H54 (cell line): ENCODE data around the gene CCS.
"Not testable (repeated sequence)": the region's sequence is repeated elsewhere in the genome, so short reads cannot be mapped to it uniquely, and the experiment has no call there.

Experiments used
- DNase-seq: peaks from one replicate; pipeline ENCODE4 v3.0.0; 2011; ENCODE audit warnings: low spot score, mixed read lengths; ENCODE audit not compliant: insufficient read length
- FAIRE-seq: peaks from 3 replicates; lab custom pipeline; 2011; peaks lifted over from hg19 to GRCh38; lab: Jason Lieb, UNC
- POLR2A ChIP-seq: IDR thresholded peaks from 2 replicates; pipeline ENCODE4 v1.6.1; 2011; ENCODE audit warnings: low read depth, mild to moderate bottlenecking, low read length

Gene CCS

DNA sequence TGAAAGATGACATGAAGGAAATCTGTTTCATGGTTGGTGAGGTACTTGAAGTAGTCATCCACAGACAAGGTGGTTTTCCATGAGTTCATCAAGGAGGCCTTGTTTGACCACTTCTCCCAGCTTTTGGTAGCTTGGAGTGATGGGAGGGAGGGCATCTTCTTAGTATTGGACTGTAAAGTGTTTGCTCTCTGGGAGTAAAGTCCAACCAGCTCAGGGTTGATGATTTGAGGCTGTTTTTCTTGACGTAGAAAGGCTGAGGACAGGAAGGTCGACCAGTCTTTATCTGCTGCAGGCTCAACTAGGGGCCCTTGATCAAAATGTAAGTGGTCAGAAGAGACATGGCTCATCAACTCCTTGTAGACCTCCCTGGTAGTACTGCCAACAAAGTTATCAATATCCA lies 1.8 kb upstream of the CCS start:
- no peak for DNase-seq
- FAIRE-seq, result no peak
- no peak for TF ChIP-seq POLR2A

DNA sequence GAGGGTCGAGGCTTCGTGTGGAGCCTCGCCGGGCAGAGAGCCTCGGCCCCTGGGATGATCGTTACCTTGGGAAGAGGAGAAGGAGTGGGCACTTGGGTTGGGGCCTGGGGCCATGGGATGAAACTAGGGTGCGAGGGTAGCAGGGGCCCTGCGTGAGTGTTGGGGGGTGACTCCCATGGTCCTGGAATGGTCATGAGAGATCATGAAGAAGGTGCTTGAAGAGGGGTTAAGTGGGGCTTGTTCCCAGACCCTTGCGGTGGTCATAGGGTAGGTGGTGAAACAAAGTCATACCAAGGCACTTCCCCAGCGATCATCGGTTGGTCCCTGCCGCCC lies 284 bp downstream of the CCS start:
- DNase-seq (no peak), FAIRE-seq (no peak)
- TF ChIP-seq POLR2A, result no peak

GRCh38 chr11:66593650-66594049 lies 665 bp downstream of the CCS start:
- no peak for FAIRE-seq
- no peak for TF ChIP-seq POLR2A
- DNase-seq, result no peak

DNA sequence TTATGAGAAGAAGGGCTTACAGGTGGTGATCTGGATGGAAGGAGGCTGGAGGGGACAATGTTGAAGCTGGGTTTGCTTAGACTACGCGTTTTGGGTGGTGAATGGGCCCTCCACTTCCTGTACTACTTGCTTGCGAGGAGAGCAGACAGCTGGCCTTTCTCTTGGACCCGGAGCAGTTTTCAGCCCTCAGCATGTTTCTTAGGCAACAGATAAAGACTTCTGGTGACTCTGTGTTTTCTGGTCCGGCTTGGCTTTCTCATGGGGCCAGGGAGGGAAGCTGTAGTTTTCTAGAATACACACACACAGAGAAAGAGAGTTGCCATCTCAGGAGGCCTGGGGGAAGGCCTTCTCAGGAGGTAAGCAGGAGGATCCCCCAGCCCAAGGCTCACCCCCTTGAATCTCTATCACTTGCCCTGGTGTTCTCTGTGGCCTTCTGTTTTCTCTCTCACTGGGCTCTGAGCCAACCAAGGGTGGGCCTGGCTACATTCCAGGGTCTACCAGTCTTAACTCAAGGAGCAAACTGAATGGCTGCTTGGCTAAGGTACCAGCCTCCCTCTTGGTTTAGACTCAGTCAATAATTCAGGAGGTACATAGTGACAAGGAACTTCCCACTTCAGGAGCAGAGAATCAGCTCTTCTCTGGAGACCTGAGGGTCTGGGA lies 2.4 kb downstream of the CCS start:
- no peak for DNase-seq
- no peak for FAIRE-seq
- TF ChIP-seq POLR2A, result no peak

DNA sequence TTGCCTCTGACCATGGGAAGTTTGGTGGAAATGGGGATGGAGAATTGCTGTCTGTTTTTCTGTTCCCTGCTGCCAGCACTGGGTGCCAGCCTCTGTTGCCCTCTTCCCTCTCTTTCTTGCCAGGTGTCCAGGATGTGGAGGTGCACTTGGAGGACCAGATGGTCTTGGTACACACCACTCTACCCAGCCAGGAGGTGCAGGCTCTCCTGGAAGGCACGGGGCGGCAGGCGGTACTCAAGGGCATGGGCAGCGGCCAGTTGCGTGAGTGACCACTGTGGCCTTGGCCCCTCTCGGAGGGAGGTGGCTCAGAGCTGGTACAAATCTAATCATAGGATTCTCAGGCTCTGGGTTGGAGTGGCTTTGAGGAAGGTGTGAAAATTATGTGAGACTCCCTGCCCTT lies 6.0 kb downstream of the CCS start:
- FAIRE-seq (no peak), DNase-seq (no peak)
- TF ChIP-seq POLR2A, result no peak

DNA sequence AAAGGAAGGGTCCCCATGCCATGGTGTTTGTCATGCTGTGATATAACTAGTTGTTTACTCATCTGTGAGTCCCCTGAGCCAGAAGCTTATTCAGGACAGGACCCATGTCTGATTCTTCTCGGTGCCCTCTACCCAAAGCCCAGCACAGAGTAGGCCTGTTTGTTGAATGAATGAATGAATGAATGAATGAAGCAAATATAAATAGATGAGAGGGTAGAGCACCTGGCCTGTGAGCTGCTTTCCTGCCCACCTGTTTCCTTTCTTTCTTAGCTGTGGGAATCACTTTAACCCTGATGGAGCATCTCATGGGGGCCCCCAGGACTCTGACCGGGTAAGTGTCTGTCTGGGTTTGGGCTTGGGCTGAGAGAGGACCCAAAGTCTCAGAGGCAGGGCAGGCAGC lies 7.2 kb downstream of the CCS start:
- no peak for TF ChIP-seq POLR2A
- DNase-seq, result no peak
- no peak for FAIRE-seq

GRCh38 chr11:66600631-66601233 lies 7.7 kb downstream of the CCS start:
- DNase-seq (no peak), FAIRE-seq (no peak)
- no peak for TF ChIP-seq POLR2A

DNA sequence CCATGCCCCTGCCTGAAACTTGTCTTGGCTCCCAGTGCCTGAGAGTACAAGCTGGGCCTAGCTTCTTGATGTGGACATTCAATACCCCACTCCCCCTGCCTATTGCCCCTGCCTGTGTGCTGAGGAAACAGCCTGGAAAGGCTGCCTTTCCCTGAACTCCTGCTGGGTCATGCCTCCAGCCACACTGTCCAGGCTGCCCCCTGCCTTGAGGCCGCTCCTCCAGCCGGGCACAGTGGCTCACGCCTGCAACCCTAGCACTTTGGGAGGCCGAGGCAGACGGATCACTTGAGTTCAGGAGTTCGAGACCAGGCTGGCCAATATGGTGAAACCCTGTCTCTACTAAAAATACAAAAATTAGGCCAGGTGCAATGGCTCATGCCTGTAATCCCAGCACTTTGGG lies 10.1 kb downstream of the CCS start:
- FAIRE-seq (no peak), DNase-seq (no peak)
- TF ChIP-seq POLR2A, result no peak

- no peak for TF ChIP-seq POLR2A
- FAIRE-seq (no peak), DNase-seq (no peak)
Measured at GRCh38 chr11:66604155-66604554, 11.2 kb downstream of the CCS start.

GRCh38 chr11:66606608-66607007 lies 13.6 kb downstream of the CCS start:
- not testable (repeated sequence) for FAIRE-seq, DNase-seq

- no peak for TF ChIP-seq POLR2A
- DNase-seq, result peak; percentile 45
- no peak for FAIRE-seq
Measured at GRCh38 chr11:66607126-66607834, 14.3 kb downstream of the CCS start.

DNA sequence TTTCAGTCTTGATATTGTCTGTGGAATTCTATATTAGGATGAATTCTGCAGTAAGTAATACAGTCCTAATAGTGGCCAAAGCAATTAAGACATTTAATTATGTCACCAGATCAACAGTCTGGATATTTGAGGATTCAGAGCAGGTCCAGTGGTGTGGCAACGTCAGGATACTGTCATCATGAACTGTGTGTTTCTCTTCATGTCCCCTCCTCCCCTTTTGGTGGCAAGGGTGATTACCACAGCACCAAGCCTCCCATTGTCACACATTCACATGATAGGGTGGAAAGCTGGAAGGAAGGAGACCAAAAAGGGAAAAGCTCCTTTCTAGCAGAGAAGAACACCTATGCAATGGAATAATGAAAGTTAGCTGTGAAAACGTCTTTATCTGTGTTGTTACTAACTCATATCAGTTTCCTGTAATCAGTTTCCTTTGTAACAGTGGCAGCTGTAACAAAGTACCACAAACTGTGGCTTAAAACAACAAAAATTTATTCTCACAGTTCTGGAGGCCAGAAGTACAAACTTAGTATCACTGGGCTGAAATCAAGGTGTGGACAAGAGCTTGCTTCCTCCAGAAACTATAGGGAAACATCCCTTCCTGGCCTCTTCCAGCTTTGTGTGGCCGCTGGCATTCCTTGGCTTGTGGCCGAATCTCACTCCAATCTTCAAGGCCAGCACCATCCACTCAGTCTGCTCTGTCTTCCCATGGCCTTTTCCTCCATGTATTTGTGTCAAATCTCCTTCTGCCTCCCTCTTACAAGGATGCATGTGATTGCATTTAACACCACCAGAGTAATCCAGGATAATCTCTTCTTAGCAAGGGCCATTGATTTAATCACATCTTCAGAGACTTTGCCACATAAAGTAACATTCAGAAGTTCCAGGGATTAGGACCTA lies 17.0 kb downstream of the CCS start:
- no peak for TF ChIP-seq POLR2A
- DNase-seq (no peak), FAIRE-seq (no peak)

- FAIRE-seq (no peak), DNase-seq (no peak)
- TF ChIP-seq POLR2A, result no peak
Measured at GRCh38 chr11:66612458-66612857, 19.5 kb downstream of the CCS start.

DNA sequence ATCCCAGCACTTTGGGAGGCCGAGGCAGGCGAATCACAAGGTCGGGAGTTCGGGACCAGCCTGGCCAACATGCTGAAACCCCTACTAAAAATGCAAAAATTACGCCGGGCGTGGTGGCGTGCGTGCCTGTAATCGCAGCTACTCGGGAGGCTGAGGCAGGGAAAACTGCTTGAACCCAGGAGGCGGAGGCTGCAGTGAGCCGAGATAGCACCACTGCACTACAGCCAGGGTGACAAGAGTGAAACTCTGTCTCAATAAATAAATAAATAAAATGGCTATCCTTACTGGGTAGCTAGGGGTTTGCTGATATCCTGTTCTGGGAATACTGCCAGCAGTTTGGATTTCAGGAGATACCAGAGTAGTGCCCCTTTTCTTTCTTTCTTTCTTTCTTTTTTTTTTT lies 21.1 kb downstream of the CCS start:
- no peak for TF ChIP-seq POLR2A
- DNase-seq (no peak), FAIRE-seq (no peak)
